Heart left ventricle (tissue), 16 donors: ENCODE data around the gene ASIC2. TPM values are rescaled to one million over a fixed set of nuclear protein-coding genes. Genes with fewer than 3 reads are reported as not detected.

Experiments used
- ATAC-seq, 4 donors: fragments of 200-7000 bp; cut with Tn5 transposase; one replicate each; pipeline ENCODE4 v1.9.1; 2020 to 2022; ENCODE audit warnings: moderate library complexity in 4 of 4, mild to moderate bottlenecking in 3 of 4, moderate number of reproducible peaks in 1 of 4
- DNase-seq, 5 donors: peaks; one replicate each; pipeline ENCODE4 v3.0.0-alpha.2; 2020
- H3K27ac ChIP-seq, 12 donors: fragments of 200-600 bp; sonication (generic) in 4 of 12; one replicate each; pipeline versions ENCODE4 v1.5.0 to v1.8.0; 2016 to 2022; ENCODE audit warnings: mild to moderate bottlenecking in 2 of 12
- H3K27me3 ChIP-seq, 9 donors: fragments of 200-600 bp; sonication (generic) in 2 of 9; one replicate each; pipeline versions ENCODE4 v1.5.1 to v1.8.0; 2016 to 2022; ENCODE audit warnings: mild to moderate bottlenecking in 3 of 9
- H3K36me3 ChIP-seq, 9 donors: fragments of 200-600 bp; sonication (generic) in 2 of 9; one replicate each; pipeline versions ENCODE4 v1.5.0 to v1.8.0; 2018 to 2022; ENCODE audit warnings: mild to moderate bottlenecking in 2 of 9
- H3K4me1 ChIP-seq, 12 donors: fragments of 200-600 bp; sonication (generic) in 4 of 12; one replicate each; pipeline versions ENCODE4 v1.5.0 to v1.8.0; 2016 to 2022; ENCODE audit warnings: mild to moderate bottlenecking in 3 of 12
- H3K4me3 ChIP-seq, 12 donors: fragments of 200-600 bp; sonication (generic) in 4 of 12; one replicate each; pipeline versions ENCODE4 v1.5.0 to v1.8.0; 2017 to 2022; ENCODE audit warnings: mild to moderate bottlenecking in 9 of 12, moderate library complexity in 4 of 12
- H3K9me3 ChIP-seq, 12 donors: fragments of 200-600 bp; sonication (generic) in 4 of 12; one replicate each; pipeline versions ENCODE4 v1.5.0 to v1.8.0; 2016 to 2022; ENCODE audit warnings: mild to moderate bottlenecking in 1 of 12
- CTCF ChIP-seq, 12 donors: fragments of 200-600 bp; sonication (generic) in 4 of 12; IDR thresholded peaks; one replicate each; pipeline versions ENCODE4 v1.5.0 to v1.8.0; 2018 to 2022; ENCODE audit warnings: antibody characterized with exemption in 12 of 12, mild to moderate bottlenecking in 5 of 12
- POLR2A ChIP-seq, 2 donors: fragments of 450-650 bp; IDR thresholded peaks; one replicate each; pipeline ENCODE4 v1.6.1; 2017; ENCODE audit warnings: antibody characterized with exemption in 2 of 2, mild to moderate bottlenecking in 2 of 2, moderate library complexity in 2 of 2
- WGBS, 4 donors: extraction: QIAGEN DNeasy Blood & Tissue Kit in 2 of 4; methylation state at CpG; one replicate each; pipeline versions ENCODE4 v1.1.5 to v1.1.7; 2013 to 2018; 5-methylcytosine and 5-hydroxymethylcytosine counted together
- intact Hi-C, 10 donors: fragments of 100-400 bp; cut with DNase I; formaldehyde crosslinking; loops; one replicate each; pipeline versions ENCODE4 v1.11.1 to v1.14.2; 2022
- polyA plus RNA-seq, 2 donors: library from polyadenylated mRNA; stranded (reverse); fragments of 200-250 nt; gene quantifications; one replicate each; pipeline ENCODE4 v1.2.3, GENCODE V29; 2013
- total RNA-seq, 9 donors: library from RNA; depleted of rRNA in 2 of 9; stranded (reverse); fragments of >200 nt in 2 of 9; fragmentation: NEBNext Ultra II Directional in 3 of 9; extraction: Animal tissue kit (Norgen Biotek cat#: 25700) in 3 of 9; gene quantifications; one replicate each; pipeline versions ENCODE4 v1.1.0 to v1.2.4, GENCODE V29; 2016 to 2023
- donor health status: ischemic (EF 13 %, LVEDD 7.1; RV severe dilation, severe dysfunction).
- donor health status: healthy with polysubstance abuse.
- donor health status: DM: no; HTN: yes; CAD: no.
- donor health status: DM: no; HTN: no; CAD: no.
- donor health status: ischemic (EF 25% LVEDD 6.9; RV normal size, moderate dysfunction).
- donor health status: ischemic (EF 25% LVEDD 5.7; RV mildly dilated, moderate dysfunction).
- donor health status: healthy.
- donor health status: DM: yes; HTN: yes; CAD: no.
- donor health status: ischemic (EF 35%, LVEDD 5.7; RV mildly dilated, moderate dysfunction).
- donor health status: nonischemic (EF 11% LVEDD 7.7; RV severe dilation, severe dysfunction).
- donor health status: DM: yes; HTN: yes; CAD: no.
- donor health status: PGD.
- donor health status: ischemic (EF 29% LVEDD 5.4; RV normal size, mild dysfunction).
- donor health status: nonischemic (EF 23%, LVEDD 6.1; RV moderate dilation, normal function).

Gene ASIC2
- total and polyA plus RNA-seq, 11 donors: 1.1 TPM; not detected in 10

DNA sequence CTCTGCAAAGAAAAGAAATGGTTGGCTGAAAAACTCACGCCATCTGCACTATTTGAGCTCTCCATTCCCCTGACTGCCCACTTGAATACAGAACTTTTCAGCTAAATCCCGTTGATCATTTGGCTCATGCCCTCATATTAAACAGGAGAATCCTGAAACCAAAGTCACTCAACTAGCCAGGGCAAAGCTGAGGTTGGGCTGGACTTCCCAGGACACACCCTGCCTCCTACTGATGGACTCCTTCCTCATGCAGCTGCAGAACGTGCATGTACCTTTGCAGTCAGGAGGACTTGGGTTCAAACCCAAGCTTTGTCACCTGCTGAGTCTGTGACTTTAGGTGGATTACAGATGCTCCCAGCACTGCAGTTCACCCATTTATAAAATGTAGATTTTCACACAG, 7.7 kb downstream of the ASIC2 start:
- WGBS, 4 donors: 69 to 86% (median 79%) methylated on average over 3 of the region's 3 CpGs
- Histone ChIP-seq H3K9me3 (no peaks in the 10 kb centered on the region), H3K36me3 (no peaks in the 10 kb centered on the region), H3K4me3 (no peak overlapping the region), H3K27me3 (peaks cover 0 to 27% (median 8%) of the 10 kb centered on the region in 9 donors), H3K4me1 (peaks cover 0 to 9% (median 0%) of the 10 kb centered on the region in 12 donors), H3K27ac (no peak overlapping the region)
- intact Hi-C loops: loop anchor here in 1 of 10 donors (10.0 kb wide), 1 partner anchor 51 kb away; no protein-coding TSS in a partner anchor
- no peak for ATAC-seq
- no peak for DNase-seq
- no peak for TF ChIP-seq POLR2A (IDR thresholded peaks at IDR 0.05)
- no peak for TF ChIP-seq CTCF (IDR thresholded peaks at IDR 0.05)

DNA sequence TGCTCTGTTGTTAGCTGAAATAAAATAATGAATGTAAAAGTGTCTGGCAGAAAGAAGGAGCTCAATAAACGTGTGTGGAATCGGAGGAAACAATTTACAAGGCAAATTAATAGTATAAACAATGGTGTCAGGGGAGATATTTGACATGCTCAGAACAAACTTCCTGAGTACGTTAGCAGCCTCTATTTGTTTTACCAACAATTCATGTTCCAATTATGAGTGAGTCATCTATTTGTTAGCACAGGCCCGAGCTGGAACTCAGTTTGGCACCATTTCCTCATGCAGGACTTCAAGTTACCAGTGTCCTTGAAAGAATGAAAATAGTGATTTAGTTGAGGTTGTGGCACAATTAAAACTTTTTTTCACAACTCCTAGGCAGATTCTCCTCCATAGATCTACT, 9.1 kb downstream of the ASIC2 start:
- intact Hi-C loops: loop anchor here in 1 of 10 donors (10.0 kb wide), 1 partner anchor 49 kb away; no protein-coding TSS in a partner anchor
- Histone ChIP-seq H3K9me3 (no peaks in the 10 kb centered on the region), H3K36me3 (no peaks in the 10 kb centered on the region), H3K4me1 (peaks cover 0 to 9% (median 0%) of the 10 kb centered on the region in 12 donors), H3K4me3 (no peak overlapping the region), H3K27me3 (peaks cover 0 to 22% (median 0%) of the 10 kb centered on the region in 9 donors), H3K27ac (no peak overlapping the region)
- 31 to 40% (median 33%) methylated on average over 4 of the region's 4 CpGs for WGBS, 4 donors
- DNase-seq (peak in 1 of 5 donors; percentile 32), ATAC-seq (peak in 3 of 4 donors; percentile 36 to 65 (median 42))
- TF ChIP-seq POLR2A (IDR thresholded peaks at IDR 0.05): no peak
- no peak for TF ChIP-seq CTCF (IDR thresholded peaks at IDR 0.05)

DNA sequence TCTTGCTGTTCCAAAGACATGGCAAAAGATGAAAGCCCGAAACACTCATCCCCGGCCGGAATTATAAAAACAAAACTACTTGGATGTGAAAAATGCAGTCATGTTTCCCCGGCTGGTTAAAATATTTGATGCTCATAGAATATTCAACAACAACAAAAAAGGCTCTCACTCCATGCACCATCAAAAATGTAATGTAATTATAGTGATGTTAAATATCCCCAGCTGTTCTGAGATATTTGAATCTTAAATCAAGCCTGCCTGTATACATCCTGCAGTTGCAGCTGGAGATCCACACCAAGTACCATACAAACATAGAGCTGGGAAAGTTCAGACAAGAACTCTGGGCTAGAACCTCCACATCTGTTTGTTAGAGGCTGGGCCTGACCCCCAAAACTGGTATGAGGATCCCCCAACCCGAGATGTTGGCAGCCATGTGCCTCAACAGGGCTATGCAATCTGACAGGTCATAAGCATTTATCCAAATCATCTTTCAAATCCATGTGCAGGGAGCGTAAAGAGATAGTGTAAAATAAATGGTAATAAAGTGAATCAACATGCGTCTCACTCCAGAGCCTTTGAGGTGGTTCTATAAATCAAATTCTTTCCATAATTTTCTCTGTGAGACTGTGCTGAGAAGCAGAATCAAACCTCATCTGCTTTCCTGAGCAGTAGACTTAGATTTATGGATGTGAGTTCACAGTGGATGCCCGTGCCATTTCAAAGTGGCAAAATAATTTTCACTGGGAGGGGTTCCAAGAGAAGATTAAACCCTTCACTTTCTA, 12.7 kb downstream of the ASIC2 start:
- TF ChIP-seq POLR2A (IDR thresholded peaks at IDR 0.05): no peak
- Histone ChIP-seq H3K4me1 (peaks cover 0 to 9% (median 0%) of the 10 kb centered on the region in 12 donors), H3K4me3 (no peak overlapping the region), H3K27me3 (peaks cover 0 to 35% (median 0%) of the 10 kb centered on the region in 9 donors), H3K27ac (no peak overlapping the region), H3K36me3 (no peaks in the 10 kb centered on the region), H3K9me3 (no peaks in the 10 kb centered on the region)
- WGBS, 4 donors: 81 to 85% (median 82%) methylated on average over 8 of the region's 8 CpGs
- no peak for ATAC-seq
- no peak for DNase-seq
- intact Hi-C loops: loop anchor here in 1 of 10 donors (10.0 kb wide), 1 partner anchor 46 kb away; no protein-coding TSS in a partner anchor

- H3K27me3 ChIP-seq: peaks cover 0 to 30% (median 0%) of the 10 kb centered on the region in 9 donors
- no peak for DNase-seq
- no peak overlapping the region for H3K4me3 ChIP-seq
- no peak overlapping the region for H3K27ac ChIP-seq
- ATAC-seq: no peak
- H3K36me3 ChIP-seq: no peaks in the 10 kb centered on the region
- H3K4me1 ChIP-seq: no peaks in the 10 kb centered on the region
- no peak for TF ChIP-seq CTCF (IDR thresholded peaks at IDR 0.05)
- no peak for TF ChIP-seq POLR2A (IDR thresholded peaks at IDR 0.05)
- H3K9me3 ChIP-seq: no peaks in the 10 kb centered on the region
- intact Hi-C loops: loop anchor here in 1 of 10 donors (5.0 kb wide), 1 partner anchor 35 kb away; no protein-coding TSS in a partner anchor
- 49 to 58% (median 53%) methylated on average over 8 to 10 of the region's 10 CpGs for whole genome bisulfite sequencing, 4 donors
Observed at GRCh38 chr17:33277436-33278100, 15.5 kb downstream of the ASIC2 start.
